Measurements from ENCODE around the gene EXOC4.

DNA sequence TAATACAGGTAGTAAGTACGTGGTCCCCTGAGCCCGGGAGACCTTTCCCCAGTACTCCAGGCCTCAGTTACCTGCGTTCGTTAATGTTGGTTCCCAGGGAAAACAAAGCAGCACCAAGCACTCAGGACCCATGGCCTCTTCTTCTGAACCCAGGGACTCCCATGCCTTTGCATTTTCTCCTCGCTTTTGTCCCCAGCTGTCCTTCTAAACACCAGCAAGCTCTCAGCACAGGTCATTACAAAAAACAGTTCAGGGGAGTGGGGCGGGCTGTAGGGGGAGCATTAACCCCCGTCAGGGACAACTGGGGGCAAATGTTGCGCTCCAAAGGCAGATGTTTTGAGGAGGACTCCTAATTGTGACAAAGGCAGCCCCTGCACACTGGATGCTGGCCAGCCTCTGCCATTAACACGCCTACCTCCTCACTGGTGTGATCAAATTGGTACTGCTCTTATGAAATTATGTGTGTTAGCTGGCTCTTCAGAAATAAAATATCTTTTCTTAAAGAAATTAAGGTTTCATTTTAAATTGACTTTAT lies 793.8 kb downstream of the EXOC4 start:
- TF ChIP-seq CTCF (IDR thresholded peaks at IDR 0.05) (no peak), POLR2A (IDR thresholded peaks at IDR 0.05) (no peak)

Measured in vagina (tissue), 2 donors.